Neural cell (in vitro differentiated cells): Measurements from ENCODE around the gene SRA1. TPM values are rescaled to one million over a fixed set of nuclear protein-coding genes. Genes with fewer than 3 reads are reported as not detected.
A peak's percentile ranks its signal among the peaks of the same experiment; 100 is the strongest.

ENCODE experiments used
- H2AFZ ChIP-seq: fragments of 200-600, 300-800 bp; sonication (generic), shearing (Covaris generic); 2 replicates; pipeline ENCODE4 v1.6.0; 2014; ENCODE audit warnings: low read depth, mild to moderate bottlenecking, antibody characterized with exemption, low read length, moderate library complexity
- H3F3A ChIP-seq: fragments of 200-600 bp; shearing (Covaris generic); 2 replicates; pipeline ENCODE4 v1.6.1; 2016; ENCODE audit warnings: mild to moderate bottlenecking, moderate library complexity, mixed read lengths, antibody characterized with exemption, low read length; ENCODE audit not compliant: insufficient read depth, poor library complexity, severe bottlenecking
- H3K27ac ChIP-seq: fragments of 200-600, 300-800 bp; sonication (generic), shearing (Covaris generic); 2 replicates; pipeline ENCODE4 v1.5.1; 2014; ENCODE audit warnings: mild to moderate bottlenecking, low read length, moderate library complexity
- H3K27me3 ChIP-seq: fragments of 300-800, 200-600 bp; sonication (generic), shearing (Covaris generic); 2 replicates; pipeline ENCODE4 v1.6.0; 2014; ENCODE audit warnings: mild to moderate bottlenecking, low read depth, low read length, moderate library complexity; ENCODE audit not compliant: insufficient read depth
- H3K36me3 ChIP-seq: fragments of 300-800, 200-600 bp; sonication (generic), shearing (Covaris generic); 2 replicates; pipeline ENCODE4 v1.5.1; 2014; ENCODE audit warnings: mild to moderate bottlenecking, antibody characterized with exemption, low read length, moderate library complexity; ENCODE audit not compliant: insufficient read depth
- H3K4me2 ChIP-seq: fragments of 300-800, 200-600 bp; sonication (generic), shearing (Covaris generic); 2 replicates; pipeline ENCODE4 v1.6.0; 2014; ENCODE audit warnings: mild to moderate bottlenecking, low read length
- H3K4me3 ChIP-seq: fragments of 300-800, 200-600 bp; sonication (generic), shearing (Covaris generic); 2 replicates; pipeline ENCODE4 v1.5.1; 2014; ENCODE audit warnings: mild to moderate bottlenecking, low read length, moderate library complexity
- H3K79me2 ChIP-seq: fragments of 200-600 bp; shearing (Covaris generic); replicated peaks from 2 replicates; pipeline ENCODE4 v1.6.0; 2014; ENCODE audit warnings: mild to moderate bottlenecking, low read length, moderate library complexity; ENCODE audit not compliant: insufficient read depth
- H3K9ac ChIP-seq: fragments of 300-800, 200-600 bp; sonication (generic), shearing (Covaris generic); 2 replicates; pipeline ENCODE4 v1.6.1; 2016; ENCODE audit warnings: mild to moderate bottlenecking, low read length, mixed read lengths
- H3K9me2 ChIP-seq: fragments of 200-600 bp; shearing (Covaris generic); 2 replicates; pipeline ENCODE4 v1.6.1; 2016; ENCODE audit warnings: mild to moderate bottlenecking, low read length, mixed read lengths; ENCODE audit not compliant: insufficient read depth
- H3K9me3 ChIP-seq: fragments of 200-600, 300-800 bp; sonication (generic), shearing (Covaris generic); 2 replicates; pipeline ENCODE4 v1.6.1; 2016; ENCODE audit warnings: mild to moderate bottlenecking, mixed run types, low read length, moderate library complexity, mixed read lengths
- H4K20me1 ChIP-seq: fragments of 200-600 bp; shearing (Covaris generic); 2 replicates; pipeline ENCODE4 v1.6.1; 2016; ENCODE audit warnings: mild to moderate bottlenecking, mixed run types; ENCODE audit not compliant: insufficient read depth
- CTCF ChIP-seq: fragments of 450-650 bp; IDR thresholded peaks from 2 replicates; pipeline ENCODE4 v1.5.1; 2014; ENCODE audit warnings: antibody characterized with exemption, mild to moderate bottlenecking, moderate library complexity; ENCODE audit not compliant: poor library complexity, severe bottlenecking
- EP300 ChIP-seq: fragments of 450-650 bp; conservative IDR thresholded peaks from 2 replicates; pipeline ENCODE4 v1.6.1; 2014; ENCODE audit warnings: antibody characterized with exemption, mild to moderate bottlenecking, moderate library complexity; ENCODE audit not compliant: poor library complexity, severe bottlenecking
- EZH2 ChIP-seq: fragments of 200-600, 300-800 bp; shearing (Covaris generic), sonication (generic); IDR thresholded peaks from 2 replicates; pipeline ENCODE4 v1.6.1; 2014; ENCODE audit warnings: antibody characterized with exemption, low read length, borderline replicate concordance, mild to moderate bottlenecking; ENCODE audit not compliant: insufficient read depth, poor library complexity, severe bottlenecking
- MXI1 ChIP-seq: fragments of 450-650 bp; conservative IDR thresholded peaks from 2 replicates; pipeline ENCODE4 v1.6.1; 2014; ENCODE audit warnings: antibody characterized with exemption, mild to moderate bottlenecking; ENCODE audit not compliant: poor library complexity, severe bottlenecking
- POLR2AphosphoS5 ChIP-seq: IDR thresholded peaks from 2 replicates; pipeline ENCODE4 v1.6.1; 2012
- RAD21 ChIP-seq: fragments of 450-650 bp; conservative IDR thresholded peaks from 2 replicates; pipeline ENCODE4 v1.6.1; 2014; ENCODE audit warnings: antibody characterized with exemption, mild to moderate bottlenecking, moderate library complexity
- SMC3 ChIP-seq: fragments of 450-650 bp; conservative IDR thresholded peaks from 2 replicates; pipeline ENCODE4 v1.6.1; 2014; ENCODE audit warnings: antibody characterized with exemption, mild to moderate bottlenecking, moderate library complexity; ENCODE audit not compliant: poor library complexity
- TAF1 ChIP-seq: IDR thresholded peaks from 2 replicates; pipeline ENCODE4 v1.6.1; 2012; ENCODE audit warnings: low read depth
- polyA minus RNA-seq: library from RNA; depleted of rRNA, polyadenylated mRNA; stranded (reverse); fragments of >200 nt; gene quantifications from 2 replicates; pipeline ENCODE4 v1.2.3, GENCODE V29; 2014
- polyA plus RNA-seq: library from polyadenylated mRNA; depleted of rRNA; stranded (reverse); fragments of >200 nt; gene quantifications from 2 replicates; pipeline ENCODE4 v1.2.3, GENCODE V29; 2014
- TF ChIP-seq, protein P1 (sequence below): IDR thresholded peaks from 2 replicates; pipeline ENCODE4 v1.6.1; 2012; ENCODE audit warnings: borderline replicate concordance

Gene SRA1
- polyA plus RNA-seq = 73.5 and 76.2 TPM in 2 replicates
- polyA minus RNA-seq = 38.3 and 44.6 TPM in 2 replicates

DNA sequence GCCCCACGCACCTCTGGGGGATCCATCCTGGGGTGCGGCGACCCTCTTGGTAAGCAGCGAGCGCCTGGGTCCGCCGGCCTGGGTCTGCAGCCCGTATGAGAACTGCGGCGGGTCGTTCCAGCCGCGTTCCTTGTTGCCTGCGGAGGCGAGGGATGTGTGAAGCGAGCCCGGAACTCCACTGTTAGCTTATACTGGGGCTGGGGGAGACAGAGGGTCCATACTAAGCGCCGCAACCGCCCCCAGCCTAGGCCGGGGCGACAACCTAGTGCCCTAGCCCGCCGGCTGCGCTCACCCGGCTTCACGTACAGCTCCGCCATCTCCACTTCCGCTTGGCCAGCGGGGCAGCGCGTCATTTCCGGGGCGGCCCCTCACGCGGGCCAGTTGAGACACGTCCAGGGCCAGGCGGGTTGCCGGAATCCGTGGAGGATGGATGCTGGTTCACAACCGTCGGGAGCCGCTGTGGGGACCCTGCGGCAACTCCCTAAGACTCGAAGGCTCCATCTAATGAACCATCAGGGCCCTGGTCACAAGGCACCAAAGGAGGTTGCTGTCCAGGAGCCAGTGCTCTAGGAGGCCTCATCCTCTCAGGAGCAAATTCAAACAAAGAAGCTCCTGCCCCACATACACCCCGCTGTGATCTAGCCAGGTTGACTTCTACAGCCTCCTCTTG is at the start of gene SRA1:
Gene SRA1 (minus strand): TSS at position 338 of the 670 bp plus-strand sequence. CDS start 21 bp downstream, at position 317.
- Histone ChIP-seq H3K27me3 (no peaks in the 10 kb centered on the region), H3K9me3 (no peaks in the 10 kb centered on the region), H3K9me2 (no peaks in the 10 kb centered on the region), H3K9ac (peak within 1 kb of the TSS; percentile 84), H3F3A (no peaks in the 10 kb centered on the region), H2AFZ (peak within 1 kb of the TSS; percentile 67), H3K4me3 (peak within 1 kb of the TSS; percentile 75), H4K20me1 (no peaks in the 10 kb centered on the region), H3K4me2 (peak within 1 kb of the TSS; percentile 93), H3K27ac (peak within 1 kb of the TSS; percentile 90), H3K36me3 (no peaks in the 10 kb centered on the region), H3K79me2 (peaks cover 27% of the 10 kb centered on the region)
- TF ChIP-seq POLR2AphosphoS5 = peak; percentile 96
- TF ChIP-seq EZH2 = no peak
- peak; percentile 91 for TF ChIP-seq TAF1
- TF ChIP-seq, protein P1, sequence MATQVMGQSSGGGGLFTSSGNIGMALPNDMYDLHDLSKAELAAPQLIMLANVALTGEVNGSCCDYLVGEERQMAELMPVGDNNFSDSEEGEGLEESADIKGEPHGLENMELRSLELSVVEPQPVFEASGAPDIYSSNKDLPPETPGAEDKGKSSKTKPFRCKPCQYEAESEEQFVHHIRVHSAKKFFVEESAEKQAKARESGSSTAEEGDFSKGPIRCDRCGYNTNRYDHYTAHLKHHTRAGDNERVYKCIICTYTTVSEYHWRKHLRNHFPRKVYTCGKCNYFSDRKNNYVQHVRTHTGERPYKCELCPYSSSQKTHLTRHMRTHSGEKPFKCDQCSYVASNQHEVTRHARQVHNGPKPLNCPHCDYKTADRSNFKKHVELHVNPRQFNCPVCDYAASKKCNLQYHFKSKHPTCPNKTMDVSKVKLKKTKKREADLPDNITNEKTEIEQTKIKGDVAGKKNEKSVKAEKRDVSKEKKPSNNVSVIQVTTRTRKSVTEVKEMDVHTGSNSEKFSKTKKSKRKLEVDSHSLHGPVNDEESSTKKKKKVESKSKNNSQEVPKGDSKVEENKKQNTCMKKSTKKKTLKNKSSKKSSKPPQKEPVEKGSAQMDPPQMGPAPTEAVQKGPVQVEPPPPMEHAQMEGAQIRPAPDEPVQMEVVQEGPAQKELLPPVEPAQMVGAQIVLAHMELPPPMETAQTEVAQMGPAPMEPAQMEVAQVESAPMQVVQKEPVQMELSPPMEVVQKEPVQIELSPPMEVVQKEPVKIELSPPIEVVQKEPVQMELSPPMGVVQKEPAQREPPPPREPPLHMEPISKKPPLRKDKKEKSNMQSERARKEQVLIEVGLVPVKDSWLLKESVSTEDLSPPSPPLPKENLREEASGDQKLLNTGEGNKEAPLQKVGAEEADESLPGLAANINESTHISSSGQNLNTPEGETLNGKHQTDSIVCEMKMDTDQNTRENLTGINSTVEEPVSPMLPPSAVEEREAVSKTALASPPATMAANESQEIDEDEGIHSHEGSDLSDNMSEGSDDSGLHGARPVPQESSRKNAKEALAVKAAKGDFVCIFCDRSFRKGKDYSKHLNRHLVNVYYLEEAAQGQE = peak; percentile 72
- no peak for TF ChIP-seq CTCF
- TF ChIP-seq RAD21 = peak; percentile 28
- peak; percentile 70 for TF ChIP-seq EP300
- peak; percentile 70 for TF ChIP-seq MXI1

GRCh38 chr5:140607031-140607430 is 49.8 kb upstream of the SRA1 start:
- no peaks in the 10 kb centered on the region for H3F3A ChIP-seq
- H3K4me2 ChIP-seq = no peak overlapping the region
- no peaks in the 10 kb centered on the region for H4K20me1 ChIP-seq
- no peaks in the 10 kb centered on the region for H3K27me3 ChIP-seq
- H3K79me2 ChIP-seq = no peaks in the 10 kb centered on the region
- H3K9ac ChIP-seq = no peak overlapping the region
- no peaks in the 10 kb centered on the region for H3K9me3 ChIP-seq
- no peak overlapping the region for H3K4me3 ChIP-seq
- no peaks in the 10 kb centered on the region for H3K9me2 ChIP-seq
- no peak overlapping the region for H3K27ac ChIP-seq
- no peak overlapping the region for H2AFZ ChIP-seq
- H3K36me3 ChIP-seq = no peaks in the 10 kb centered on the region
- TF ChIP-seq MXI1 = no peak
- no peak for TF ChIP-seq SMC3
- no peak for TF ChIP-seq CTCF
- TF ChIP-seq, protein P1 = no peak
- TF ChIP-seq TAF1 = no peak
- TF ChIP-seq EZH2 = no peak
- no peak for TF ChIP-seq RAD21
- no peak for TF ChIP-seq EP300
- TF ChIP-seq POLR2AphosphoS5 = no peak
